ENCODE measurements around the gene PXMP2. TPM values are rescaled to one million over a fixed set of nuclear protein-coding genes. Genes with fewer than 3 reads are reported as not detected.

PXMP2 gene
- total RNA-seq, 1 donor from 2014 or later, result 38.5 TPM

GRCh38 chr12:132659146-132659545 lies 28.2 kb upstream of the PXMP2 start:
- H3K9me3 Mint-ChIP-seq, result no peaks in the 10 kb centered on the region
- no peak overlapping the region for H3K27ac Mint-ChIP-seq
- no peak overlapping the region for H3K4me3 Mint-ChIP-seq
- no peaks in the 10 kb centered on the region for H3K4me1 Mint-ChIP-seq (ENCODE audit: unreplicated experiment)
- DNase-seq (ENCODE audit: extremely low spot score, unreplicated experiment), result no peak
- TF ChIP-seq, protein P1, sequence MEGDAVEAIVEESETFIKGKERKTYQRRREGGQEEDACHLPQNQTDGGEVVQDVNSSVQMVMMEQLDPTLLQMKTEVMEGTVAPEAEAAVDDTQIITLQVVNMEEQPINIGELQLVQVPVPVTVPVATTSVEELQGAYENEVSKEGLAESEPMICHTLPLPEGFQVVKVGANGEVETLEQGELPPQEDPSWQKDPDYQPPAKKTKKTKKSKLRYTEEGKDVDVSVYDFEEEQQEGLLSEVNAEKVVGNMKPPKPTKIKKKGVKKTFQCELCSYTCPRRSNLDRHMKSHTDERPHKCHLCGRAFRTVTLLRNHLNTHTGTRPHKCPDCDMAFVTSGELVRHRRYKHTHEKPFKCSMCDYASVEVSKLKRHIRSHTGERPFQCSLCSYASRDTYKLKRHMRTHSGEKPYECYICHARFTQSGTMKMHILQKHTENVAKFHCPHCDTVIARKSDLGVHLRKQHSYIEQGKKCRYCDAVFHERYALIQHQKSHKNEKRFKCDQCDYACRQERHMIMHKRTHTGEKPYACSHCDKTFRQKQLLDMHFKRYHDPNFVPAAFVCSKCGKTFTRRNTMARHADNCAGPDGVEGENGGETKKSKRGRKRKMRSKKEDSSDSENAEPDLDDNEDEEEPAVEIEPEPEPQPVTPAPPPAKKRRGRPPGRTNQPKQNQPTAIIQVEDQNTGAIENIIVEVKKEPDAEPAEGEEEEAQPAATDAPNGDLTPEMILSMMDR (conservative IDR thresholded peaks at IDR 0.05), result no peak
- H3K27me3 Mint-ChIP-seq, result no peaks in the 10 kb centered on the region
- peaks cover 36% of the 10 kb centered on the region for H3K36me3 Mint-ChIP-seq

GRCh38 chr12:132660052-132660451 lies 27.3 kb upstream of the PXMP2 start:
- TF ChIP-seq, protein P1 (conservative IDR thresholded peaks at IDR 0.05), result no peak
- Mint-ChIP-seq H3K4me3 (no peak overlapping the region), H3K9me3 (no peaks in the 10 kb centered on the region), H3K36me3 (peaks cover 31% of the 10 kb centered on the region), H3K27me3 (no peaks in the 10 kb centered on the region), H3K27ac (no peak overlapping the region), H3K4me1 (ENCODE audit: unreplicated experiment) (no peaks in the 10 kb centered on the region)
- DNase-seq (ENCODE audit: extremely low spot score, unreplicated experiment), result no peak

DNA sequence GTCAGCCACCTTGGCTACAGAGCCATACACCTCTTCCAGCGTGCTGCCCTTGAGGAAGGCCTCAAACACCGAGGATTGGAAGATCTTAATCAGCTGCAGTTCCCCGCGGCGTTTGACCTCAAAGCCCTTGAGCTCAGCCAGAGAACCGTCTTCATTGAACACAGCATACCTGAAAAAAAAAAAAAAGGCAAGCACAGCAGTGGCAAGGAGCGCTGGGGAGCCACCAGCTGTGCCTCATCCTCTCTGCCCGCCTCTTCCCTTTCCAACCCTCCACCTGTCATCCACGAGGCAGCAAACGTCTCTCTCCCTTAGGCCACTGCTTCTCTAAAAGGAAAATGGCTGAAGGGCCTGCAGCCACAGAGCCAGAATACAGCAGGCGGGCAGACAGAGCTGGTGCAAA lies 26.4 kb upstream of the PXMP2 start:
- Mint-ChIP-seq H3K27ac (no peak overlapping the region), H3K4me3 (no peak overlapping the region), H3K9me3 (no peaks in the 10 kb centered on the region), H3K4me1 (ENCODE audit: unreplicated experiment) (no peaks in the 10 kb centered on the region), H3K27me3 (no peaks in the 10 kb centered on the region), H3K36me3 (peaks cover 35% of the 10 kb centered on the region)
- TF ChIP-seq, protein P1 (conservative IDR thresholded peaks at IDR 0.05), result no peak
- DNase-seq (ENCODE audit: extremely low spot score, unreplicated experiment), result no peak

DNA sequence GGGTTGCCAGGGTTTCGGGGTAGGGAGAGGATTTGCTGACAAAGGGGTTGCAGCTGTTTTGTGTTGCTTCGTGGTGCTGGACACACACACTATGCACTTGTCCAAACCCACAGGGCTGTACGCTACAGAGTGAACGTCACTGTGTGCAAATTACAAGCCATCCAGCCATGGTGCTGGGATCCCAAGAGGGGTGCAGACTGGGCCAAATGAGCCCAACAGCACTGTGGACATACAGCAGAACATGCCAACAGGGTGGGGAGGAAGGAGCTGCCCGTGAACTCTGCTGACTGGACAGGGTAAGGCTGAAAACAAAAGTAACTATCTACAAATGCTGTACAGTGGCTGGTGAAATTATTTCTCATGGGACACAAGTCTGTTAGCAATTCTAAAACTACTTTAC lies 25.4 kb upstream of the PXMP2 start:
- TF ChIP-seq, protein P1 (conservative IDR thresholded peaks at IDR 0.05), result no peak
- H3K36me3 Mint-ChIP-seq, result peaks cover 36% of the 10 kb centered on the region
- no peak overlapping the region for H3K4me3 Mint-ChIP-seq
- H3K4me1 Mint-ChIP-seq (ENCODE audit: unreplicated experiment), result no peaks in the 10 kb centered on the region
- no peaks in the 10 kb centered on the region for H3K9me3 Mint-ChIP-seq
- no peak overlapping the region for H3K27ac Mint-ChIP-seq
- no peaks in the 10 kb centered on the region for H3K27me3 Mint-ChIP-seq
- no peak for DNase-seq (ENCODE audit: extremely low spot score, unreplicated experiment)

- Mint-ChIP-seq H3K36me3 (peaks cover 34% of the 10 kb centered on the region), H3K4me3 (no peak overlapping the region), H3K9me3 (no peaks in the 10 kb centered on the region), H3K4me1 (ENCODE audit: unreplicated experiment) (no peaks in the 10 kb centered on the region), H3K27ac (no peak overlapping the region), H3K27me3 (no peaks in the 10 kb centered on the region)
- TF ChIP-seq, protein P1 (conservative IDR thresholded peaks at IDR 0.05), result no peak
- DNase-seq (ENCODE audit: extremely low spot score, unreplicated experiment), result no peak
Observed at GRCh38 chr12:132662901-132663755, 24.3 kb upstream of the PXMP2 start.
